GM19467 (cell line): ENCODE measurements around the gene CD99L2.

Source experiments
- ATAC-seq: cut with Tn5 transposase; IDR thresholded peaks from one replicate; pipeline ENCODE4 v1.9.1; 2021; ENCODE audit warnings: mild to moderate bottlenecking, moderate library complexity; ENCODE audit not compliant: unreplicated experiment

Gene CD99L2

GRCh38 chrX:150806827-150807226 lies 91.6 kb downstream of the CD99L2 start:
- ATAC-seq, result no peak

GRCh38 chrX:150805736-150806135 lies 92.7 kb downstream of the CD99L2 start:
- no peak for ATAC-seq

- ATAC-seq, result no peak
Measured at GRCh38 chrX:150792949-150793527, 105.4 kb downstream of the CD99L2 start.

GRCh38 chrX:150790021-150790420 lies 108.4 kb downstream of the CD99L2 start:
- no peak for ATAC-seq

GRCh38 chrX:150781677-150782076 lies 116.8 kb downstream of the CD99L2 start:
- ATAC-seq, result no peak

GRCh38 chrX:150779385-150779784 lies 119.1 kb downstream of the CD99L2 start:
- no peak for ATAC-seq

GRCh38 chrX:150777328-150777992 lies 121.0 kb downstream of the CD99L2 start:
- ATAC-seq, result no peak

- no peak for ATAC-seq
Measured at GRCh38 chrX:150775569-150776350, 122.7 kb downstream of the CD99L2 start.

- ATAC-seq, result no peak
Measured at GRCh38 chrX:150774798-150775568, 123.5 kb downstream of the CD99L2 start.

- no peak for ATAC-seq
Measured at GRCh38 chrX:150773634-150774033, 124.8 kb downstream of the CD99L2 start.

GRCh38 chrX:150773117-150773516 lies 125.4 kb downstream of the CD99L2 start:
- no peak for ATAC-seq

- ATAC-seq, result peak; percentile 75
Measured at GRCh38 chrX:150772150-150772970, 126.1 kb downstream of the CD99L2 start.

GRCh38 chrX:150771116-150771515 lies 127.4 kb downstream of the CD99L2 start:
- ATAC-seq, result no peak

GRCh38 chrX:150770623-150771022 lies 127.8 kb downstream of the CD99L2 start:
- ATAC-seq, result no peak

GRCh38 chrX:150769408-150769807 lies 129.1 kb downstream of the CD99L2 start:
- no peak for ATAC-seq

GRCh38 chrX:150768580-150769190 lies 129.8 kb downstream of the CD99L2 start:
- no peak for ATAC-seq

GRCh38 chrX:150768132-150768485 lies 130.4 kb downstream of the CD99L2 start:
- ATAC-seq, result no peak

GRCh38 chrX:150767475-150768131 lies 130.9 kb downstream of the CD99L2 start:
- no peak for ATAC-seq

- no peak for ATAC-seq
Measured at GRCh38 chrX:150767045-150767395, 131.4 kb downstream of the CD99L2 start.
